Fibroblast of peridontal ligament (primary cell): ENCODE data around the gene TFAM.

ENCODE experiments used
- DNase-seq: peaks from one replicate; pipeline ENCODE4 v3.0.0-alpha.2; 2010; ENCODE audit errors: extremely low read depth

Gene TFAM

DNA sequence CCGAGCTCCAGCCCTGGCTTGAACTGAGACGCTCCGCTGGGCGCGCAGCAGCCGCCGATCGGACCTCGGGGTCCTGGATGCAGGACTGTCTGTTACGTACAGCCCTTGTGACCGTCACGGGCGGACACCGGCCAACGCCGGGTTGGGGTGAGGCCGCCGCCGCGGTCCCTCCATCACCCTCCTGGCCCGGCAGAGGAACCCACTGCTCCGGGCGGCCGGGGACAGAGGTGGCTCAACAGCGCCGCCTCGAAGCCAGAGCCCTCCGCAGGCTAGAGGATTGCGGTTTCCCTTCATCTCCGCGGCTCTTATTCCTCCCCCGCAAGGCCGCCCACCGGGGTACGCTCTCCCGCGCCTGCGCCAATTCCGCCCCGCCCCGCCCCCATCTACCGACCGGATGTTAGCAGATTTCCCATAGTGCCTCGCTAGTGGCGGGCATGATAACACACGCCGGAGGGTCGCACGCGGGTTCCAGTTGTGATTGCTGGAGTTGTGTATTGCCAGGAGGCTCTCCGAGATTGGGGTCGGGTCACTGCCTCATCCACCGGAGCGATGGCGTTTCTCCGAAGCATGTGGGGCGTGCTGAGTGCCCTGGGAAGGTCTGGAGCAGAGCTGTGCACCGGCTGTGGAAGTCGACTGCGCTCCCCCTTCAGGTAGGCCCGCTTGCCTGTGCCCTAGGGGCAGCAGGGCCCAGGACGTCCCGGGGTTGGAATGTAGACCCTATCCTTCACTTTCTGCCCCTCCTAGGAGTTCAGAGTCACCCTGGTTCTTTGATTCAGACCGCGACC, at the start of gene TFAM:
TSS of gene TFAM (plus strand) at position 412 of the 785 bp plus-strand sequence. CDS start at position 550, 138 bp downstream.
- DNase-seq: peak; percentile 88

DNA sequence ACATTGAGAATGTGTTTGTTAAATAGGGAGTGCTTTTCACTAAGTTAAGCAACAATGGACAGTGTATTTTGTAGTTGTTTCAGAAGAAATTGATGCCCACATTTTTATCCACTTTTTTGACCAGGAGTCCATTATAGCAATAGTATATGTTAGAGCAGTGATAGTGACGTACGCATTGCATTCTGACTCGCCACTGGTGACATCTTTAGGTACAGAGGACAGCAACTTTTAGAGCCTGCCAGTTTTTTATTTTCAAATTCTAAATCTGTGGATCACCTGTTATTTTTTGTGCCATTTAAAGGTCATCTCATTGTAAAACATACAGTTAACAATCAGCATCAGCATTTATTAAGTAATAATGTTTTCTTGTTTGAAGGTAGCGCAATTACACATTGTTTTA, 49.0 kb upstream of the TFAM start:
- no peak for DNase-seq

DNA sequence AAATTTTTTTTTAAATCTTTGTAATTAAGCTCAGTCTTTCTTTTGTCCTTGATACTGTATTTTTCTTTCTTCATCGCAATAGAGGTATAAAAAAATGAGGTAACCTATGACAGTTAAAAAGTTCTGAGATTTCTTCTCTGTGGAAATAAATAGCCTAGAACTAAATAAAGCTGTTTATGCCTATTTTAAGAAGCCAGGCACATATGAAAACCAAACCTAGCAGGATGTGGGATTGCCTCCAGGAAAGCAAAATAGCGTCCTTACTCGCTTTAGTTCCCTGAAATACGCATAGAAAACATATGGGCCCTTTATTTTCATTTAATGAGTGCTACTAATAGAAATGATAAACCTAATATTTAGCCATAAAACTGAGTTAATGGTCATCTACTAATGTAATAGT, 43.8 kb upstream of the TFAM start:
- no peak for DNase-seq

DNA sequence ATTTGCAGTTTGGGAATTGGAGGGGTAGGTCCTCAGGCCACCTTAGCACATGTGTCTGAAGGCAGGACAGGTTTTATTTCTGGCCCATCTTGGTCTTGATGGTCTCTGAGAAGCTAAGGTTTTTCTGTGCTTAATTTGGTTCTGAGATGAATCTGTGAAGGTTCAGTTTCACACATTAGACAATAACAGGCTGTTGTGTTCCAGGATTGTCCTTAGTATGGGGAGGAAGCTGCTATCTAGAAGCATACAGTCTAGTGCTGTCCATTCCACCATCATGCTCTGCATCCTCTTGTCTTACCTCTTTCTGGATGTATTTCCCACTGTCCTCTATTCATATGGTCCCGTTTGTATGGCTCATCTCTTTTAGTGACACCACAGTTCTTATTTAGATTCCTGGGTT, 43.3 kb upstream of the TFAM start:
- no peak for DNase-seq

DNA sequence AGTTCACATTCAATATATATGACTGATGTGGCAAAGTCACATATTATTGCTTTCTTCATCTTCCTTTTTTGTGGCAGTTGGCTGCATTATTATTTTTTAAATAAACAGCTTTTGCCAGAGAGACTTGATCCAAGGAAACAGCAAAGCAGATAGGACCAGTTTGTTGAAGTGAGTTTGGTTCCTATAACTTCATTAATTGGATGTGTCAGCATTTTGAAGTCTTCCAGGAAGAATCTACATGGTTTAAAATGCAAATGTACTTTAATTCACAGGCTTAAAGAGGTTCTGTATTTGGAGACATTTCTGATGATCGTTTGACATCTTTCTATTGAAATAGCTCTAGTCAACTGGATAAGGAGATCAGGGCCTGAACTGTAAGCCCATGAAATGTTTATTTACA, 37.2 kb upstream of the TFAM start:
- DNase-seq: no peak

DNA sequence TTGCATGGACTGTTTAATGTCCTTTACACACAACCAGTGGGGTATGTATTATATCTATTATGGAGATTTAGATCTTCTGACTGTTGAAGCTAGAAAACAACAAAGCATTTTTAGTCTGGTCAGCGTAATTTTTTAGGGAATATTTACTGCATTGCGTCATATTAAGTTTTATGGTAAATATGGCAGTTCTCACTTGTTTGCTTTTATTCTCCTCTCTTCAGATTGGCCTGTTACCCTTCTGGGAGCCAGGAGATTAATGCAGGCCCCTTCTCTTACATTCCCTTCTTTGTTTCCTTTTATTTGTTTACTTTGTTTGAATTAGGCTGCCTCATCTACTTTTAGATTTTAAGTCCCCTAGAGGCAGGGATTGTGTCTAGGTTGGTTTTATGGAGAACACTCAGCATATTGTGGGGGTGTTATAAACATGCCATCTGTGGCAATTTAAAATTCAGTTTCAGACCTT, 36.6 kb upstream of the TFAM start:
- DNase-seq: no peak

DNA sequence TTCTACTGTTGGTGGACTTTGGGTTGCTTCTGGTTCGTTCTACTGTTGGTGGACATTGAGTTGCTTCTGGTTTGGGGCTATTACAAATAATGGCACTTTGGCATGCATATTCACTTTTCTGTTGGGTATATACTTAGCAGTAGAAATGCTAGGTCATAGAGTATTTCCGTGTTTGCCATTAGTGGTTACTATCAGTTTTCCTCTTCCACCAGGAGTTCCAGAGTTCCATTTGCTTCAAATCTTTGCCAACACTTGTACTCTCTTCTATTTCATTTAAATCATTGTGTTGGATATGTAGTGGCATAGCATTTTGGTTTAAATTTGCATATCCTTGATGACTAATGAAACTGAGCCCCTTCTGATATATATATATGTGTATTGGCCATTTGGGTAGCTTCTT, 35.2 kb upstream of the TFAM start:
- no peak for DNase-seq

DNA sequence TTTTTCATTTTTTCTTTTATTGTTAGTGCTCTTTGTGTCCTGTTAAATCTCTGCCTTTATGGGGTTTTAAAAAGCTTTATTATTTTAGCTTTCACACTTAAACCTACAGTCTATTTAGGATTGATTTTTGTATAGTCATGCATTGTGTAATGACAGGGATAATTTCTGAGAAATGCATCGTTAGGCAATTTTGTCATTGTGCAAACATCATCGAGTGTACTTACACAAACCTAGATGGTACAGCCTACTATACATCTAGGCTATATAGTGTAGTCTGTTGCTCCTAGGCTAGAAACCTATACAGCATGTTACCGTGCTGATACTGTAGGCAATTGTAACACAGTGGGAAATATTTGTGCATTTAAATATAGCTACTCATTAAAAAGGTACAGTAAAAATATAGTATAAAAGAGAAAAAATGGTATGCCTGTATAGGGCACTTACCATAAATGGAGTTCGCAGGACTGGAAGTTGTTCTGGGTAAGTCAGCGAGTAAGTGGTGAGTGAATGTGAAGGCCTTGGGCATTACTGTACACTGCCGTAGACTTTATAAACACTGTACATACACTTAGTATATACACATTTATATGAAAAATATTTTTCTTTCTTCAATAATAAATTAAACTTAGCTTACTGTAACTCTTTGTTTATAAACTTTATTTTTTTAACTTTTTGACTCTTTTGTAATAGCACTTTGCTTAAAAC, 34.4 kb upstream of the TFAM start:
- DNase-seq: peak; percentile 36

DNA sequence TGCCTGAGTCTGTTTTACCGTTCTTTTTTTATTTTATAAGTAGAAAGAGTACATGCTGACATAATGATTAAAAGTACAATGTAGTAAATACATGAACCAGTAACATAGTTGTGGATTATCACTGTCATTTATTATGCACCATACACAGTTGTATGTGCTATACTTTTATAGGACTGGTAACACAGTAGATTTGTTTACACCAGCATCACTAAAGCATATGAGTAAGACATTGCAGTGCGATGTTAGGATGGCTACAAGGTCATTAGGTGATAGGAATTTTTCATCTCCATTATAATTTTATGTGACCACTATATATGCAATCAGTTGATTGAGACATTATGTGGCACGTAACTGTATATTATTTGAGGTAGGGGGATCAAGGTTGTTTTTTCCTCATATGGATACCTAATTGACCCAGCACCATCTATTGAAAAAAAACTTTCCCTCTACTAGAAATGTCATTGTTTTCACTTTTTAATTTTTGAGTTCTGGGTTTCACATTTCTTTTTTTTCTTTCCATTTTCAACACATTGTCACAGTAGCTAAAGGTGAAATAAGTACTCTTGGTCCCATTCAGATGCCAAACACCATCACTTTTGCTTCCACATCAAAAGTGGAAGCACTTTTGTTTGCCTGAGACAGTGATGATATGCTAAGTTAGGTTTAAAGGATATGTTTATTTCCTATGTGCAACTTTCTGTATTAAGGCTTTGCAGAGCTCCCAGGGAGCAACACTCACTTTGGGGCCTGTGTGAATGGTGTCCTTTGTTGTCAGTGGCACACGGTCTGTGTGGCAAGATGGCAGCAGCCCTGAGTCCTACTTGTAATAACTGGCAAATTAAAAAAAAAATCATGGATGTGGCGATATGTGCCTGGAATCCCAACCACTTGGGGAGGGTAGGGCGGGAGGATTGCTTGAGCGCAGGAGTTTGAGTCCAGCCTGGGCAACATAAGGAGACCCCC, 33.3 kb upstream of the TFAM start:
- DNase-seq: no peak

DNA sequence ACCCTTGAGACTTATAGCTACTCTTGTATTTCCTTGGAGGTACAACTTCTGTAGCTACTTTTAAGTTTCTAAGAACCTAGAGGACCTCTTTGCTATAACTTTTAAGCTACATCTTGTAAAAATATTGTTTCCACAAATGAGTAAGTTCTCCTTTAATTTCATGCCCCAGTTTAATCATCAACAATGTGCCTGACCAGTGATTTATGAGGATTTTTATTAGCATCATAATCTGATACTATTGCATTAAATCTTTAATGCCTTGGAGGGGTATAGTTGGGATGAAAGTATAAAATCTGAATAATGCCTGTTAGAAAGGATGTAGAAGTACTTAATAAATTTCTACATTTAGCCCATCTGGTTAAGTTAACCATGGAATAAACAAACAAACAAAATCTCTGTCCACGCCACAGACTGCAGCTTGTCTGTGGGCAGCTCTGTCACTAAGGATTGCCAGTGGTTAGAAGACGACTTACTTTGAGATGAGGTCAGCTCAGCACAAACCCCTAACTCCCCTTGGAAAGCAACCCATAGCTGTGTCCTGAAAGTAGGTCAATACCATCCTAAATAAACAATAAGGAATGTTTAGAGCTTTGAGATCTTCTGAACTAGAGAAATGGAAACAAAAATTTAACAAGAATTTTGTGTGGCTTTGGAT, 32.1 kb upstream of the TFAM start:
- DNase-seq: peak; percentile 6

DNA sequence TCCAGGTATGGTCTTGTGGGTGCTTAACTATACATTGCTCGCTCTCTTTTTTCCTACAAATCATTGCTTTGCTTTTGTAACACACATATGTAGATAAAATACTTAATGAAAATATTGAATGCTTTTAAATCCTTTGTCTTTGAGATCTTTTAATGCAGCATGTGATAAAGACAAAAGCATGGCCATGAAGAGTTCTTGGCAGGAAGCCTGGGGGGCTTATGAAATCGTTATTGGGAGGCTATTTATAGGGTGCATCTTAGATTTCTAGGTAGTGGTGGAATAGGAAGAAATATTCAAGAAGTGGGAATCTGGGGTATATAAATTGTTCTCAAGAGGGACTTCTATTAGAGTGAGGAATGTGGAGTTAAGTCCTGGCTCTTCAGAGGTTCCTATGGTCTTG, 28.5 kb upstream of the TFAM start:
- DNase-seq: no peak

DNA sequence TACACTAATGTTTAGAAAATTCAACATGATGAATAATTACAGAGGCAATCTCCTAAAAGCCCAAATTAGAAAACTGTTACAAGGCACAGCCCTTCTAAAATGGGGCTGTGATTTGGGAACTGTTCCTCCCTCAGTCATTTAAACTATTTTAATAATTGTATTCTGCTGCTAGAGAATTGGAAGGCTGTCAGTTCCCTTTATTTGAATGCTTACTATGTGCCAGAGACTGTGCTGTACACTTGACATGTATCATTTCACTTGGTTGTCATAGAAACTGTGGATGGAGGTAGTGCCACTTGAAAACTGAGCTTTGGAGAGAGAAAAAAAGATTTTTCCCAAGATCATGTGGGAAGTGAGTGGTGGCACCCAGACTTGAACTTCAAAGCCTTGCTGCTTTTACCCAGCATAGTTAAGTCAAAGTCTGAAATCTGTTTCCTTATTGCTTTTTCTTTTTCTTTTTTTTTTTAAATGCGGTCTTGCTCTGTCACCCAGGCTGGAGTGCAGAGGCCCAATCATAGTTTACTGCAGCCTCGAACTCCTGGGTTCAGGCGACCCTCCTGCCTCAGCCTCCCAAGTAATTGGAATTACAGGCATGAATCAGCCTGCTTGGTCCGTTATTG, 26.8 kb upstream of the TFAM start:
- DNase-seq: no peak

DNA sequence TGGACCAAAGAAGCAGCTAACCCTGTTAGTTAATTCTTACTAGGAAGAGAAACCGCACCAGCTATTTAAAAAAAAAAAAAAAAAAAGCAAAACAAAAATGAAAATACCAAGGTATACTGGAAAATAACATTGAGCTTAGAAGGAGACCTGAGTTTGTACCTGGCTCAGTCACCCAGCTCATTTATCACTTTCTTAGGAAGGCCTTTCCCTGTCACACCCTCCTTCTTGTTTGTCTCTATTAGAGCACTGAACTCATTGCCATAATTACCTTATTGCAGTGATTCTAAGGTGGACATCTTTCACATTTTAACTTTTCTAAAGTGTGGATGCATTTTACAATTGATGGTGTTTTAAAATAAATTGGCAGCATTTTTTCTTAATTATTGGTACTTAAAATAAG, 26.3 kb upstream of the TFAM start:
- no peak for DNase-seq

DNA sequence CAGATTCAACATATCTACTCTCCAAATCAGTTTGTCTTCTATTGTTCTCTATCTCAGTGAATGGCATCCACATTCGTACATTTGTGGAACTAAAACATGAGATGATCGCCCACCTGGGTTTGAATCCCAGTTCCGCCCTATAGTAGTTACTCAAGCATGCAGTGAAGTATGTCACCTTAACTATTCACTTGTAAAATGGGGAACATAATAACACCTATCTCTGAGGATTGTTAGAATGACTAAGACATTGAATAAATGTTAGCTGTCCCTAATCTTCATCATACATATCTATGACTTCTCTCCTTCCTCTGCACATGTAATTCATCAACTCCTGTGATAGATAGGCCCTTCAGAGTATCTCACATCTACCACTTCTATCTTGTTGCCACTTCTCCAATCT, 25.7 kb upstream of the TFAM start:
- no peak for DNase-seq

DNA sequence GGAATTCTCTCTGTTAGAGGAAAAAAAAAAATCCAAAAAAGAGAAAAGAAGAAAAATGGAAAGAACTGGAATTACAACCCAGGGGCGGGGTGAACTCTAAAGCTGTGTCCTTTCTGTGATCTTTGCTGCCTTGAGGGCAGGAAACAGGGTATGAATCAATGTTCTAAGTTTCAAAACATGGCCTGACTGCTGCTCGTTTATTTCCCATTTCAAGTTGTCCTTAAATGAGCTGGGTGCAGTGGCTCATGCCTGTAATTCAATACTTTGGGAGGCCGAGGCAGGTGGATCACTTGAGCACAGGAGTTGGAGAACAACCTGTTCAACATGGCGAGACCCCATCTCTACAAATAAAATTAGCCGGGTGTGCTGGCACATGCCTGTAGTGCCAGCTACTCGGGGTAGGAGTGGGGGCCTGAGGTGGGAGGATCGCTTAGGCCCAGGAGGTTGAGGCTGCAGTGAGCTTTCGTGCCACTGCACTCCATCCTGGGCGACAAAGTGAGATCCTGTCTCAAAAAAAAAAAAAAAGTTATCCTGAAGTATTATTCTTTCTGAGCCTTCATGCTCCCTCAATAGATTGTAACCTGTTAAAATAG, 24.7 kb upstream of the TFAM start:
- no peak for DNase-seq

DNA sequence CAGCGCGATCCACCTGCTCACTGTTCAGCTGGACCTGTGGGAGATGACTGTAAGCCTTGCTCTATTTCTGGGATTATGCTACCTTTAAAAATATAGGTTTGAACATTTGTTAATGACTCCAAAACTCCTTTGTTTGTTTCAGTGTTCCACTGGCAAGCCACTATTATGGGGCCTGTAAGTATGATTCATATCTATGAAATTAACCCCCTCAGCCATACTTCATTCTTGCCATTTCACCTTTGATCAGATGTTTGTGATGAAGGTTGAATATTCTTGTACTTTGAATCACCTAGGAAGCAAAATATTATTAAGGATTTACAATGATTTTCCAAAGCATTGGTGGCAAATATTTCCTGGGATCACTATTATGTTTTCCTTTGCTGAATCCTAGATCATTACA, 23.9 kb upstream of the TFAM start:
- DNase-seq: no peak

DNA sequence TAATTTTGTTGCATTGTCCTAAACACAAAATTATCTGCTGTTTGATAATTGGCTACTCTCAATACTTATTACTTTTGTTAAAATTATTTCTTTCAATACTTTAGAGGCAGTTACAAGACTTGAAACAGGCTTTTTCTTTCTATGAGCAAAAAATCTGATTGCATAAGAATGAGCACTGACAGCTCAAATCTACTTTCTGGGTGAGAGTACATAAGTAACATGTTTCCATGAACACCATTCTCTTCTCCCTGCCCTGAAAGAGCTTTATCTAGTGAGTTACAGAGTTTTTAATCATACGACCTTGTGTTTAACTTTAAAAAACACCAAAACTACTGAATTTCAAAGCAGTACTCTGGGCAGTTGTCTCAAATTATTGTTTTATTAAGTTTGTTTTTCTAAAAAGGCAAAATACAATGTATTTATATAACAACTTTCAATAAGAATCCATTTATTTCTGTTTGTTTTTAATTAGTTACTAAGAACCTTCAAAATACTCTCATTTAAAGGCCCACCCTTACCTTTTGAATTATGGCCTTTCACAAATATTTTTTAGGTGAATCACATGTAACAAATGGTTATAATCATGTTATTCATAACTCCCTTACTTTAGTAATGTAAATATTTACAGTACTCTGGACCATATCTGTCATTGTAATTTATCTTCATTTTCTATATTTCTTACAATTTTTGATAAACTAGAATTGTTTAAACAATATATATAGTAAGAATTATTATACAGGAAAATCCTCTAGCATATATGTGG, 23.0 kb upstream of the TFAM start:
- no peak for DNase-seq

DNA sequence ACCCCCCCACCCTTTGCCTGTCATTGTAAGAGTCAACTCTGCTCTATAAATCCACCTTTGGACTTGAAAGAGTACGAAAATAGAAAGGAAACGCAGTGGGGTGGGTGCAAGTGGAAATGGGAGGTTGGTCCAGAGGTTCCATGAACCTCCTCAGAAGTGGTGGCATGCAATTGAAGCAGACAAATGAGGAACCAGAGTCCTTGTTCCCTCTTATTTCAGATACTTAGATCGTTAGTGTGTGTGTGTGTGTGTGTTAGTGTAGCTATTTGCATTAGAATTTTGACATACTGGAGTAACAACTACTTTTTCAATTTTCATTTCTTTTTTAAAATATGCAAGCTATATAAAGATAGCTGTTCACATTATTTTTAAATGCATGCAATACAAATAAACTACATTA, 18.1 kb upstream of the TFAM start:
- no peak for DNase-seq

DNA sequence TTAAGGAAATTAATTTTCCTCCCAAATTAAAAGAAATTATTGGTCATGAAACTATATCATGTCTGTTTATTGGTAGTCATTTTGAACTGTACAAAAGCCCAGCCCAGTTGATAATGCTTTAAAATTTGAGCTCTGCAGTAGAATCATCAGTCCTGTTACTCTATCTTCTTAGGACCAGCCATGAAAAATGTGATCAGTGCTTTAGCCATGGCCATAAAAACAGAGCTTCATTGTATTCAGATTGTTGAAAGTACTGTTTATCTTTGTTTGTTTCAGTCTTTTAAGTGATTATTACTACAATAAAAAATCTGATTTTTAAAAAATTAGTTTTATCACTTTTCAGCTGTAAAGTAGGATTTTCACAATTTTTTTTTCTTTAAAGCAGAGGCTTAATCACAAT, 13.7 kb upstream of the TFAM start:
- no peak for DNase-seq
